ENCODE data around the gene IMP4. TPM values are rescaled to one million over a fixed set of nuclear protein-coding genes. Genes with fewer than 3 reads are reported as not detected.

Gene IMP4
- total RNA-seq, 1 donor from 2014 or later: 55.7 TPM

DNA sequence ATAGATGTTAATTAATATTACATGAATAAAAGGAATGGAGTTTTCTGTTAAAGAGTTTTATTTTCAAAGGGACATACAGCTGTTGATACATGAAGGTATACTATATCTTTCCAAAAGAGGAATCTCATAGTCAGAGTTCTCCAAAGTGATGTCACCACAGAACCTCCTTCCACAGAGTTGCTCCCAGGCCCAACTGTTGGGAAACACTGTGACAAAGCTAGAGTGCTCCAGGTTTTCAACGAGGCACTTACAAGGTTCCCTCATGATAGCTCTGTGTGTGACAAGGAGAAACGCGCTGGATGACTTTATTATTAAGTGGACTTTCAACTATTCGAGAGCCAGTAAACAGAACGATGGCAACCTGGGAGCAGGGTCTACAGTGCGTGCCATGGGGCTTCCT lies 46.7 kb downstream of the IMP4 start:
- Histone ChIP-seq H3K27ac (no peak overlapping the region), H3K36me3 (no peaks in the 10 kb centered on the region), H3K27me3 (no peaks in the 10 kb centered on the region), H3K9me3 (no peaks in the 10 kb centered on the region), H3K4me1 (peaks cover 28% of the 10 kb centered on the region), H3K4me3 (no peak overlapping the region)
- no peak for ATAC-seq
- TF ChIP-seq, protein P1, sequence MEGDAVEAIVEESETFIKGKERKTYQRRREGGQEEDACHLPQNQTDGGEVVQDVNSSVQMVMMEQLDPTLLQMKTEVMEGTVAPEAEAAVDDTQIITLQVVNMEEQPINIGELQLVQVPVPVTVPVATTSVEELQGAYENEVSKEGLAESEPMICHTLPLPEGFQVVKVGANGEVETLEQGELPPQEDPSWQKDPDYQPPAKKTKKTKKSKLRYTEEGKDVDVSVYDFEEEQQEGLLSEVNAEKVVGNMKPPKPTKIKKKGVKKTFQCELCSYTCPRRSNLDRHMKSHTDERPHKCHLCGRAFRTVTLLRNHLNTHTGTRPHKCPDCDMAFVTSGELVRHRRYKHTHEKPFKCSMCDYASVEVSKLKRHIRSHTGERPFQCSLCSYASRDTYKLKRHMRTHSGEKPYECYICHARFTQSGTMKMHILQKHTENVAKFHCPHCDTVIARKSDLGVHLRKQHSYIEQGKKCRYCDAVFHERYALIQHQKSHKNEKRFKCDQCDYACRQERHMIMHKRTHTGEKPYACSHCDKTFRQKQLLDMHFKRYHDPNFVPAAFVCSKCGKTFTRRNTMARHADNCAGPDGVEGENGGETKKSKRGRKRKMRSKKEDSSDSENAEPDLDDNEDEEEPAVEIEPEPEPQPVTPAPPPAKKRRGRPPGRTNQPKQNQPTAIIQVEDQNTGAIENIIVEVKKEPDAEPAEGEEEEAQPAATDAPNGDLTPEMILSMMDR (IDR thresholded peaks at IDR 0.05): no peak
- intact Hi-C loops (cut with DNase I): no loop called here
- no peak for DNase-seq

DNA sequence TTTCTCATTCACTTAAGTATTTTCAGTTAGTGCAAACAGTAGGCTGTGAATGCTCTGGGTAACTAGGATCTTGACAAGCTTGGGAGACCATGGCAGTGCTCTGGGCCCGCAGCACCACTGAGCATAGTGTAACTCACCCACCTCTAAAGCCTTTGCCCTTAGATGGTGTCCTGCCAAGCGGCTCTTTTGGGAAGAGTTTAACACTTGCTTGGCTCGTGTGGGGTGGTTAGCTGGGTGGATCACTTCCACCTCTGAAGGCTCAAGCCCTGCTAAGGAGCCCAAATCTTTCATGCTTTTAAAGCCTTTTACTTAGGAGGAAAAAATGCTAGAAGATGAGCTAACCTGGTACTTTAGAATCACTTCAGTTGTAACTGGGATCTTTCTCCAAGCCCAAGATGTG lies 47.1 kb downstream of the IMP4 start:
- TF ChIP-seq, protein P1 (IDR thresholded peaks at IDR 0.05): no peak

DNA sequence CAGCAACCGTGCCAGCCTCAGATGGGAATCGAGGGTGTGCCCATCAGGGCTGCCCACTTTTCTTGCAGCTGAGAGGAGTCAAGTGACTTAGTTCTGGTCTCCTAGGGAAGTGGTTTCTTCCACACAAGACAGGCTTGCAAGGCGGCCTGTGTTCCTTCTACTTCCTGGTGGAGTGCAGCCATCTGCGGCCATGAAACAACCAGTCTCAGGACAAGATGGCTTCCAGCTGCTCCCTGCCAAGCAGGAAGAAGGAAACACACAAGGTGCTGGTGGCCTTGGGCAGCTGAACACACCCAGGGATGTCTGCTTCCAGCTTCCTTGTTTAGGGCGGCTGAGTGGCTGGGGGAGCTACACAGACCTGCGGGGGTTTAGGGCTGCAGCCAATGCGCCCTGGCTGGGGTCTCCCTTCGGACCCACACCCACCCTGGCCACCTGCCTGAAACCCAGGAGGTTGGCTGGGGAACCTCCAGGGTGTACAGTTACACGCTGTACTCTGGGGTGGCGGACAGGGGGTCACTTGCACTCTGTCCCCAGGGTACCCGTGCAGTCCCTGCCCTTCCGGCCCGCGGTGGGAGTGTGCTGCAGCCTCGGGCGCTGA lies 47.9 kb downstream of the IMP4 start:
- no peak for DNase-seq
- Histone ChIP-seq H3K4me3 (peak overlapping the region; percentile 68), H3K9me3 (no peaks in the 10 kb centered on the region), H3K36me3 (no peaks in the 10 kb centered on the region), H3K27ac (peak overlapping the region; percentile 80), H3K27me3 (no peaks in the 10 kb centered on the region), H3K4me1 (peaks cover 28% of the 10 kb centered on the region)
- TF ChIP-seq, protein P1 (IDR thresholded peaks at IDR 0.05): no peak
- peak; percentile 58 for ATAC-seq
- intact Hi-C loops (cut with DNase I): no loop called here

More for the DNA sequence above, 47.1 kb downstream of the IMP4 start:
- Histone ChIP-seq H3K4me1 (peaks cover 28% of the 10 kb centered on the region), H3K36me3 (no peaks in the 10 kb centered on the region), H3K27ac (peak overlapping the region; percentile 80), H3K4me3 (no peak overlapping the region), H3K9me3 (no peaks in the 10 kb centered on the region), H3K27me3 (no peaks in the 10 kb centered on the region)
- no peak for DNase-seq
- intact Hi-C loops (cut with DNase I): no loop called here
- no peak for ATAC-seq

DNA sequence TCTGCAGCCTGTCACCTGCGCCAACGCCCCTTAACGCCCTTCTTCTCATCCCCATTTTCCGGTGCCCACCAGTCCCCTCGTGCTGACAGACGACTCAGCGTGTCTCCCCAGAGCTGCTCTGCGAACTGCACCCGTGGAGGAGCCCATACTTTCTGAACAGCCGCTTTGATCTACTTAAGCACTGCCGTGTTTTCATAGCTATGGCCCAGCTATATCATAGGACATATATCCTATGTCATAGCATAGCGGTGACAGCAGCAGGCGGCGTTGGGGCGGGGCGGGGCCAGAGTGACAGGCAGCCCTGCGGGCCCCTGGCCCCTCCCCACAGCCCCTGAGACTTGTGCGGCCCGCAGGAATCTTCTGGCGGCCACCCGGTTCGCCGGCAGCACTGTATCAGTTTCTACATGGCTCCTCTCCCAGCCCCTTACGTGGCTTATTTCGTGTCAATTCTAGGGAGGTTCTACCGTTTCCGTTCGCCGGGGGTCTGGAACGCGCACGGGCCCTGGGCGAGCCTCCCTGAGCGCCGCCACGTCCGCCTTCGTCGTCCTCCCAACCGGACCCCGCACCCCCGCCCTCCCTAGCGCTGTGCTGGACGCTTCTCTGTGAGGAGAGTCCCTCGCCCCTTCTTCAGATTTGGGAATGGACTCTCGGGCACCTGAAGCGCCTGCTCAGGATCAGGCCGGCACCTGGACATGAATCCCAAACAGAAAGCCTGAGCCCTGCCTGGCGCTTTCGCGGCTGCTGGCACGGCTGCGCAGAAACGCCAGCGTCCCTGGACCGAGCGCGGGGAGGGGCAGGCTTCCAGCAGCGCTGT lies 48.6 kb downstream of the IMP4 start:
- TF ChIP-seq, protein P1 (IDR thresholded peaks at IDR 0.05): no peak
- H3K27me3 ChIP-seq: no peaks in the 10 kb centered on the region
- ATAC-seq: peak; percentile 94
- H3K4me3 ChIP-seq: peak overlapping the region; percentile 68
- peaks cover 24% of the 10 kb centered on the region for H3K4me1 ChIP-seq
- H3K9me3 ChIP-seq: no peaks in the 10 kb centered on the region
- intact Hi-C loops (cut with DNase I): no loop called here
- H3K36me3 ChIP-seq: no peaks in the 10 kb centered on the region
- peak; percentile 93 for DNase-seq
- peak overlapping the region; percentile 80 for H3K27ac ChIP-seq

DNA sequence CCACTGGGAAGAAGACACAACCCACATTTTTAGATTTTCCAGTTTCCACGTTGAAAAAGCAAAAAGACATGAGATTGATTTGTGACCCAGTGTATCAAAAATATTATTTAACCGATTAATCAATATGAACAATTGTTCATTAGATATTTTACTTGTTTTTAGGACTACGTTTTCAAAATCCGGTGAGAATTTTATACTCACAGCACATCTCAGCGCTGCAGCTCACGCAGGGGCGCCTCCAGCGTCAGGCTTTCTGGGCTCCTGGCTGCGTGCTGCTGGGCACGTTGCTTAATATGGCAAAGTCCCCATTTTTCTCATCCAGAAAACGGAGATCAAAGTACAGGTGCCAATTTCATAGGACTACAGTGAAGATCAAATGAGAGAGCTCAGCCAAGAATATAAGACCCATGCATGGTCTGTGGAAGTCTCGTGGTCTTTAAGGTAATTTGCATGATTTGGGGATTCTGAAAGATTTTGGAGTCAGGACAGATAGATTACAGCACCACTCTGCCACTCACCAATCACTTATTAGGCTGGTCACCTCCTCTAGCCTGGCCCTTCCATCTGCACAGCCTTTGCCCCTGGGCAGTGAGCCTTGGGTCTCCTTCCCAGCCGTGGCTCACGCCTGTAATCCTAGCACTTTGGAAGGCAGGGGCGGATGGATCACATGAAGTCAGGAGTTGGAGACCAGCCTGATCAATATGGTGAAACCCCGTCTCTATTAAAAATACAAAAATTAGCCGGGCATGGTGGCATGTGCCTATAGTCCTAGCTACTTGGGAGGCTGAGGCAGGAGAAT lies 49.4 kb downstream of the IMP4 start:
- Histone ChIP-seq H3K4me1 (peaks cover 19% of the 10 kb centered on the region), H3K27me3 (no peaks in the 10 kb centered on the region), H3K27ac (peak overlapping the region; percentile 80), H3K9me3 (no peaks in the 10 kb centered on the region), H3K36me3 (no peaks in the 10 kb centered on the region), H3K4me3 (peak overlapping the region; percentile 68)
- intact Hi-C loops (cut with DNase I): no loop called here
- ATAC-seq: no peak
- TF ChIP-seq, protein P1 (IDR thresholded peaks at IDR 0.05): no peak
- DNase-seq: no peak
